ENCODE results near the gene TNRC18.

TNRC18 gene

DNA sequence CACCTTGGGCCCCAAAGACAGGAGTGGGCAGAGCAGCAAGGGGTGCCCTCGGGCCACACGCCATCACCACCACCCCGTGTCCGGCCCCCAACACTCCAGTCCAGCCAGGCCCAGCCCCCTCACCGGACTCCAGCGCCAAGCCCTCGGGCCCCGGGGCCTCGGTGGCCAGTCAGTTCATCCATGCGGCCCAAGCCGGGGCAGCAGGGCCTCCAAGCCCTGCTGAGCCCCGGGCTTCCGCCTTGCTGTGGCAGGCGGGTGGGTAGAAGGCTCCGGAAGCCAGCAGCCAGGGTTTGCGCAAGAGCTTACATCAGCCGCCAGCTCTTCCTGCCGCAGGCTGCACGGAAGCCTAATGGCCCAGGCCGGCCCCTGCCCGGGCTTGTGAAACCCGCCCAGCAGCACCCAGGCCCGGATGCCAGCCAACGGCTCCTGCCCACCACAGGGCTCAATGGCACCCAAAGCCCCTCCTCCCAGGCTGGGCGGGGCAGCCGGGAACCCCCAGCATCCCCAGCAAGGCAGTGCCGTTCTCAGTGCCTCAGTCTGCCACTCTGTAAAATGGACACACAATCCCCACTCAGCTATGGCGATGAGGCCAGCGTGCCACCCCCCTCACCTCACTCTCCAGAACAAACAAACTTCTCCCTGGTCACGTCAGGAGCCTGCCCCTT lies 26.5 kb downstream of the TNRC18 start:
- DNase-seq, result no peak

DNA sequence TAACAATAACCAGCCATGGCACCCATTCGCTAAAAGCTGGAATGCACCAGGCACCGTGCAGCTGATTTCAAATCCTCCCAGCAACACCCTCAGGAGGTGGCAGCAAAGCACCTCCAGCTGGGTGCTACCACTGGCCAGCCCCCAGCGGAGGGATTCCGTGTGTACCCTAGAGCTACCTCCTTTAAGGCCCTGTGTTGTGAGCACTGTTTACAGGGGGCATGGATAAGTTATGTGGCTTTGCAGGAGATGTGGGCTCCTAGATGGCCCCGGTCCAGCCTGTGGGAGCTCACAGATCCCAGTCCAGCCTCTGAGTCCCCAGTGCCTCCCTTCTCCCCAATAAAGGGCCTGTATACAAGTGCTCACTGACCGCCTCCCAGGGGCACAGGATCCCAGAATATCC lies 27.1 kb downstream of the TNRC18 start:
- no peak for DNase-seq

DNA sequence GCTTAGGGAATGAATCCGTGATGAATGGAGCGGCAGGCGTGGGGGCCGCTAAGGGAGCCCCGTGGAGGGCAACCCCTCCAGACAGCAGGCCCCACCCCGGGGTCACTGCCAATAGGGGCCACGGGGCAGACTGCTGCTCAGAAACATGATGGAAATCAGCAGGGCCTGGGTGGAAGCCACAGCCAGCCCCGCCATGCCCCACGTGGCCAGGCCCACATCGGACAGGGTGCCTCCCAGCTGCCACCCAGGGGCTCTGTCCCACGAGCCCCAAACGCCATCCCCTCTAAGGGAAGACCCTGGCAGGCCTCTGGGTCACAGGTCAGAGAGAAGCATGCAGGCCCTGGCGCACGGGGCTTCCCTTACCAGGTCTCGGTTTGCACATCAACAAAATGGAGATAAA lies 28.4 kb downstream of the TNRC18 start:
- no peak for DNase-seq

DNA sequence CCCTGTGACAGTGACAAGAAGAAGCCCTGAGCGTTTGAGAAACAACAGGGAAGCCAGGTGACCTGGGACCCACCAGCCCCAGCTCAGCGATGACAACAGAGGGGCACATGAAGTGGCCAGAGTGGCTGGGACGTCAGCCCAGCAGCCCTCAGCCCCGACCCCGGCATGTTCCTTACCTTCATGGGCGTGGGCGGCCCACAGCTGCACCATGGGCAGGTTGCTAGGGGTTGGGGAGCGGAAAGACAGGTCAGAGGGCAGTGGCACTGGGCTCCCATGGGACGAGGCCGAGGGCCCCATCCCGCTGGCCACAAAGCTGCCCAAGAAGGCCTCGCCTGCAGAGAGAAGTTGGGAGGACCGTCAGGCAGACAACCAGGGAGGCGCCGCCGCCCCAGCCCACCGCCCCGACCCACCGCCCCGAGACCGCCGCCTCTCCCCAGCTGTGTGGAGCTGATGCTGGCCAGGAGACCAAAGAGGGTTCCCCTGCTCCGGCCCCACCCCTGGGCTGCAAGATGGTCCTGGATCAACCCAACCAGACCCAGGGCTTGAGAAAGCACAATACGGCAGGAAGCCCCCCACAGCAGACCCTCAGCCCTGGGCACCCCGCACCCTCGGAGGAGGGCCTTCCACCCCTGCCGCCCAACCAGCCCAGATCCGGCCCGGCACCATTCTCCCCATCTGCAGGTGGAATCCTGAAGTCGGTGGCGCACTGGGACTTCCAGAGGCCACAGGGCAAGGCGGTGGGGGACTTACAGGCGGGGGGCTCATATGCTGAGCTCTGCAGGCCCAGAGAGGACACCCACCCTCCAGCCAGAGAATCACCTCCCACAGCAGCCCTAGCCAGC lies 29.1 kb downstream of the TNRC18 start:
- no peak for DNase-seq

DNA sequence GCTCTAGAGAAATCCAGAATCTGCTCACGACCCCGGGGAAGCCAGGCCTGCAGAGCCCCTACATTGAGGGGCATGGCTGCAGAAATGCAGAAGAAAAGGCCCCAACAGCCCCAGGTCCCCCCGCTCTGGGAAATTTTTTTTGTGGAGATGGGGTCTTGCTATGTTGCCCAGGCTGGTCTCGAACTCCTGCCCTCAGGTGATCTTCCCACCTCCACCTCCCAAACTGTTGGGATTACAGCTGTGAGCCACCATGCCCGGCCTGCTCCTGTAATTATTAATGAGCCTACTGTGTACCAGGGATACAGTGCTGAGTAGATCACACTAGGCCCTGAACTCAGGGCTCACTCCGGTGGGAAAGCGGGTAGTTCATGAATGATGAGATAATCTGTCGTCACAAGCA lies 29.9 kb downstream of the TNRC18 start:
- DNase-seq, result no peak

DNA sequence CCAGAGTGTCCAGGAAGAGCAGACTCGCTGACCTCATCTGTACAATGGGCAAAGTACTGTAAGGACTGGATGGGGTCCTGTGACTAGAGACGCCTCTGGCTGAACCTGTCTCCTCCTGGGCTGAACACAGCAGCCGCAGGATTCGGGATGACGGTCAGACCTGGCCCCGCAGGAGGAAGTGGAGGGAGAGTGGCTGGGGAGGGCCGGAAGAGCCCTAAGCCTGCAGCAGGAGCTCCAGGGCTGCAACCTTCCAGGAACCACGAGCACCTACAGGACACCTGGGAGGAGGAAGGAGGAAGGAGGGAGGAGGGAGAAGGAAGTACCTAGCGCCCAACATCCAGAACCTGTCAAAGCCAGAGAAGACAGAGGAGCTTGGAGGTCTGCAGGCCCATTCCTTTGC lies 30.3 kb downstream of the TNRC18 start:
- no peak for DNase-seq

DNA sequence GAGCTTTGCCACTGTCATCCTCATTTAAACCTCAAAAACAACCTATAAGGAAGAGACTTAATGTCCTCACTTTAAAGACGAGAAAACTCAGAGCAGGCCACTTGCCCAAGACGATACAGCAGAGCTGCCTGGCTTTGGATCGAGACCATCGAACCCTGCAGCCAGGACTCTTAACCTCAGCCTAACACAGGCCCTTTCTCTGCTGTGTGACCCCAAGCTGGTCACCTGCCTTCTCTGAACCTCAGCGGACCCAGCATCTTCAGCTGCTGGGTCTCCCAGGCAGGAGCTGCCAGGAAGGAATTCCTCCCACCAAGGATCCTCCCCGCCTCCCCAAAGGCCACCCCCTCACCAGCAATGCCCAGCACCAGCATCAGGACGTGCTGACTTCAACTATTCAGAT lies 32.7 kb downstream of the TNRC18 start:
- no peak for DNase-seq

DNA sequence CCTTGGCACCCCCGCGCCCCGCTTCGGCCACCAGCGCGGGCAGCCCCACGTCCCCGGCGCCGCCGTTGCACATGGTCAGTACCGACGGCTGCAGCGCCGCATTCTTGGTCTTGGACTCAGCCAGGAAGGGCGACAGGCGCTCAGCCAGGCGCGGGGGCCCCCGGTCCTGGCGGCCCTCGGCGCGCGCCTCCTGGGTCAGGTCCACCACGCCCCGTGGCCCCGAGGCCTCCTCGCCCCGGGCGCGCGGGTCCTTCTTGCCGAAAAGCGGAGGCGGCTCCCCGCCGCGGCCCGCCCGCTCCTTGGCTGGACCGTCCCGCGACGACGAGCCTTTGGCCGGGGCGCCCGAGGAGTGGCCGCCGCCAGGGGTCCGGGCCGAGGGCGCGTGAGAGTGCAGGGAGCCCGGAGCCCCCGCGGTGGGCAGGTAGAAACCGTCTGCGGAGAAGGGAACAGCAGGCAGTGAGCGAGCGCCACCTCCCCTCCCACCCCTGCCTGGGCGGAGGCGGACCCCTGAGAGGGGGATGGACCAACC lies 34.7 kb downstream of the TNRC18 start:
- no peak for DNase-seq

DNA sequence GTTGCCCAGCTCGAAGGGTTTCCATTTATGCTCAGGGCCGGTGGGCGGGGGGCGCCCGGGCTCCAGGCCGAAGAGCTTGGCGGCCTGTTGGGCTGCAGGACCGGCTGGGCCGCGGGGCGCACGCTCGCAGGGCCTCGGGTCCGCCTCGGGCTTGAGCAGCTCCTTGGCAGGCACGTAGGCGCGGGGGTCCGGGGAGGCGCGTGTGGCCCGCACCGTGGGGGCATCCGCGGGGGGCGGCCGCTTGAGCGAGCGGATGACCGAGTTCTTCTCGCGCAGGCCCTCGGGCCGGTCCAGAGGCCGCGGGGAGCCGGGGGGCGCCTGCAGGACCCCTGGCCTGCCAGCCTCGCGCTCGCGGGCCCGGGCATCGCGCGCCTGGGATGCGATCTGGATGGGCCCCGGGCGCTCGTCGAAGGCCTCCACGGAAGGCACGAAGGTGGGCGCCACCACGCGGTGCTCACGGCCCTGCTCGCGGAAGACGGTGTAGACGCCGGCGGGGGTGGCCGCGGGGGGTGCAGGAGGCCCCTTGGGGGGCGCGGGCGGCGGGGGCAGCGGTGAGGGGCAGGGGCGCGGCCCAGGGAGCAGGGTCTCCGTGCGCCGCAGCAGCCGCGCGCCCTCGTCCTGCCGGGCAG lies 35.2 kb downstream of the TNRC18 start:
- no peak for DNase-seq

DNA sequence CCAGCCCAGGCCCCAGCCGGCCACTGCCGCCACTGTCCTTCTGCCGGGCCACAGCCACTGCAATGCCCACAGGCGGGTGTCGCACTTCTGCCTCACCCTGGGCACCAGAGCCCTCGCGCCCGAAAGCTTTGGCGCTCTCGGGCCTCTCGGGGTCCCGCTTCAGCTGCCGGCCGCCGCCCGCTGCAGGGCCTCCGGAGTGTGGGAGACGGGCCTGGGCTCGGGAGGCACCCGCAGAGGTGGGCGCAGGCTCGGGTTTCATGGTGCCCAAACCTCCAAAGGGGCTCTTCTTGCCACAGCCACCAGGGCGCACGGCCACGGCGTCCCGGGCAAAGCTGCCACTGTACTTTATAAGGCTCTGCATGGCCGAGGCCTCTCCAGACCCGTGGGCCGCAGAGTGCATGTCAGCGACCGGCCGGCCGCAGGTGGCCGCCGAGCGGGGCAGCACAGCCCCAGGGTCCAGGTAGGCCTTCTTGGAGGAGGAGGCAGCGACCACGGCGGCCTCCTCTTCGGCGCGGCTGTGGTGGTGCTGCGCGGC lies 35.9 kb downstream of the TNRC18 start:
- DNase-seq, result no peak

DNA sequence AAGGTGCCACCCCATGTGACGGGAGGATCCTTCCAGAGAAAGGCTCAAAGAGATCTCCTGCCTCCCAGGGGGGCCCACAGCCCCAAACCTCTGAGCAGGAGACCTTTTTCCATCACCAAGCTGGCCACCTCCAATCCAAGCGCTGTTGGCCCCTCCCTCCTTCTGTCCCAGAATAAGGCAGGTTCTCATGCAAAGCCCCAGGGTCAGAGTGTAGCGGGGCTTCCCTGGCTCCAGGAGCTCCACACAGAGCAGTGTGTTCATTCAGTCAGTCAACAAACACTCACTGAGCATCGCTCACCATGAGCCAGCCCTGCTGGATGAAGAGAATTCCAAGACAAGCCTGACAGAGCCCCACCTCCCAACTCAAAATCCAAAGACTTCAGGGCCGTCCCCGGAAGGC lies 39.0 kb downstream of the TNRC18 start:
- DNase-seq, result no peak

DNA sequence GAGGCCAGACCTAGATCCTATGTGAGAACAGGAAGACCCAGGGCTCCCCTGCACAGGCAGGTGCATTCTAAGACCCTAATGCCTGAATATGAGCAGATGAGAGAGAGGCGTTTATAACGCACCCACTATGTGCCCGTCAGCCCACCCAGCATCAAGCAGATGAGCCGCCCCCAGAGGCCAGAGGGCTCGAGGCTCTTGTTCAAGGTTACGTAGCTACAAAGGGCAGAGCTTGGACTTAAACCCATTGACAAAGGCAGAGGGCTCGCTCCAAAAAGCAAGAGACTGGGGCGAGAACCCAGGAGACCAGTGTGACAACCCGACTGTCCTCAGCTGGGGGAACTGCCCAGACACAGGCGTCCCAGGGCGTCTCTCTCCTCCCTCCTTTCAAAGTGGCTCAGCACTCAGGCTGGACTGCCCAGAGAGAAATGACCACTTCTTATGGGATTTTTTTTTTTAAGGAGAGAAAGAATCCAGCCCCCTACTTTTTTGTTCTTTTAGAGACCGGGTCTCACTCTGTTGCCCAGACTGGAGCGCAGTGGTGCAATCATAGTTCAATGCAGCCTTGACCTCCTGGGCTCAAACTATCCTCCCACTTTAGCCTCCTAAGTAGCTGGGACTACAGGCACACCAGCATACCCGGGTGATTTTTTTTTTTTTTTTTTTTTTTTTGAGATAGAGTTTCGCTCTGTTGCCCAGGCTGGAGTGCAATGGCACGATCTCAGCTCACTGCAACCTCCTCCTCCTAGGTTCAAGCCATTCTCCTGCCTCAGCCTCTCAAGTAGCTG lies 40.1 kb downstream of the TNRC18 start:
- no peak for DNase-seq

DNA sequence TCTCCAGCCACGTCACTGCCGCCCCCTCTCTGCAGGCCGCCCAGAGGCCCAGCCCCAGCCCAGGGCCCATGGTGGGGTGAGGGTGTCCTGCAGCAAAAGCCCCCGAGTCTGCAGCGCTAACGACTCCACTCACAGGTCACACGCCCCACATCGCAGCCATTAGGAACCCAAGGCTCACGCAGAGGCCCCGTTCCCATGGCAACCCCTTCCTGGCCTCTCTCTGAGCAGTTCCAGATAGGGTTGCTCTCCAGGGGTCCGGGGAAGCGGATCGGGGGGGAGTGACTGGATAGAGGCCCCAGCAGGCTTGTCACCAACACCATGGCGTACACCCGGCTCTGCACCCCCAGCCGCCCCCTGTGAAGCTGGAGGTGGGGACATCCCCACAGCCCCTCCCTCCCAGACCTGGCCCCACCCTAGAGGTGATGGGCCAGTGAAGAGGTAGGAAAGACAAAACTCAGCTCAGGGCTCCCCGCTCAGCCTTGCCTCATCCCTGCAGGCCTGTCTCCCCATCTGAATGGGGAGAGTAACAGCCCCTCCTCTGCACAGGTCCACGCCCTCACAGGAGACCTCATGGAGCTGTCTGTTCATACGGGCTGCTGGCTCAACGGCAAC lies 41.2 kb downstream of the TNRC18 start:
- DNase-seq, result no peak

DNA sequence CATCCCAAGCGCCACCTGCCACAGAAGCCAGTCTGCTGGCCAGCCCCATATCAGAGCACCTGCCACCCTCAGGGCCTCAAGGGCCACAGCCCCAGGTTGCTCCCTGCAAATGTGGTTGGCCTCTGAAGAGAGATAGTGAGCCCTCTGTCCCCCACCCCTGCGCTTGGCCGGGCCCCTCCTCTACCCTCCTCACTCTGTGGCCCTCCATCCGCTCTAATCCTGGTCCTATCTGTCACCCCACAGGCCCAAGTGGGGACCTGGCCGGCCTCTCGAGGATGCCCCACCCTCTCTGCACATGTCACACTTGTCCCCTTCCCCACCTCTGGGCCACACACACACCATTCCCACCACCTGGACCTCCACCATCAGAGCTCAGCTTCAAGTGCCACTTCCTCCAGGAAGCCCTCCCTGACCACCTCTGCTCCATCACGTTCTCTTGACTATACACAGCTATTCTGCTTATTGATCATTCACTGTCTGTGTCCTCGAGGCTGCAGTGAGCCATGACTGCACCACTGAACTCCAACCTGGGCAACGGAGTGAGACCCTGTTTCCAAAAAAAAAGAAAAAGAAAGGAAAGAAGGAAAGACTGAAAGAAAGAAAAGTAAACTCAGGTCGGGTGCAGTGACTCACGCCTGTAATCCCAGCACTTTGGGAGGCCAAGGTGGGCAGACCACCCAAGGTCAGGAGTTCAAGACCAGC lies 42.4 kb downstream of the TNRC18 start:
- no peak for DNase-seq

DNA sequence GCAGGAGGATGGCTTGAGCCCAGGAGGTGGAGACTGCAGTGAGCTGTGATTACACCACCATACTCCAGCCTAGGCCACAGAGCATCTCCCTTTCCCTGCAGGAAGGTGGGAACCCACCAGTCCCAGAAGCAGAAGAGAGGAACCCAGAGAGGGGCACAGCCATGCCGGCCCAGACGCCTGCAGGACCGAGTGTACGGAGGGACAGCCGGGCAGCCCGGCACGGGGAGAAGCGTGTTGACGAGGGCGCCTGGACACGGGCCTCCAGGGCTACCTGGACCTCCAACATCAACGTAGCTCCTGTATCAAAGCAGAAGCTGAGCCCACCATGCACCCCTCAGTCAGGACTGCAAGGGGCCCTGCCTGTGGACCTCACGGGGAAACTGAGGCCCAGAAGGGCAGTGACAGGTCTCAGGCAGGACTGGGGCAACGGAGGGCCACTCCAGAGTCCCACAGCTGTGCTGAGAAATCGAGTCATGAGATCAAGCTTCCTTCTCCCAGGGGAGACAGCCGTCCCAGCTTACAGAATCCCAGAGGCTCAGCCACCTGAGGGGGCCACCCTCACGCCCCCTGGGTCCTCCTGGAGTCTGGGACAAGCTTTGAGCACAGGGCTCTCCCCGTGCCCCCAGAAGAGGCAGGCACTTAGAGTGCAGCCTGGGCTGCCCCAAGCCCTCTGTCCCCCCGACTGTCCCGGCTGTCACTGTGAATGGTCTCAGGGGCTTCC lies 43.1 kb downstream of the TNRC18 start:
- peak; percentile 45 for DNase-seq

DNA sequence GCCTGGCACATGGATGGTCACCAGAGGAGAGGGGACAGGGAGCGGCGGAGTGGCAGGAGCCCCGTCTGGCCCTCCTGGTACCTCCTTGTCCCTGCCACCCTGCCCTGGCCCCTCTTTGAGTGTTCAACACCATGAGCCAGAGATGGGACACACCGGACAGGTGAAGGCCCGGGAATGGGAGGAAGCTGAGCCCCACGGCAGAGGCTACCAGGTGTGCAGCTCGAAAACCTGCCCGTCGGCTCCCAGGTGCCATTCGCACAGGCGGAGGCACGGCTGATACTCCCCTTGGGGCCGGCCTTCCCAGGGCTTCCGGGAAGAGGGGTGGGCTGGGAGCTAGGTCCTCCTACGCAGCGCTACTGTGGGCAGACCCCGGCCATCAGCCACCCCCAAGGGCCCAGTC lies 44.1 kb downstream of the TNRC18 start:
- no peak for DNase-seq

DNA sequence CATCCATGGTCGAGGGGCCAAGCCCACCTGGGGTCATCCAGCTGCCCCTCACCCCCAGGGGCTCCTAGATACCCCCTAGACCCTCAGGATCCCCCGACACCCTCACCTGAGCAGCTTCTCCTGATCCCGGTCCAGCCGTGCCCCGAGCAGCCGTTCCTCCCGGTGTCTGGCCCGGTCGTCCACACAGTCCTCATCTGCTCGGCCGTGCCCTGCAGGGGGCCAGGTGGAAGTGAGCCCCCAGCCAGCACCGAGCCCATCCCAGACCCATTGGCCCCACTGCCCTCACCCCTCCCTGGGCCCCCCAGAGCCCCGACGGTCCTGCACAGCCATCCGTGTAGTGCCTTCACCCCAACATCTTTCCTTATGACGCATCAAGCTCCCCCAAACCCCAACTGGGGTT lies 45.8 kb downstream of the TNRC18 start:
- DNase-seq, result no peak

DNA sequence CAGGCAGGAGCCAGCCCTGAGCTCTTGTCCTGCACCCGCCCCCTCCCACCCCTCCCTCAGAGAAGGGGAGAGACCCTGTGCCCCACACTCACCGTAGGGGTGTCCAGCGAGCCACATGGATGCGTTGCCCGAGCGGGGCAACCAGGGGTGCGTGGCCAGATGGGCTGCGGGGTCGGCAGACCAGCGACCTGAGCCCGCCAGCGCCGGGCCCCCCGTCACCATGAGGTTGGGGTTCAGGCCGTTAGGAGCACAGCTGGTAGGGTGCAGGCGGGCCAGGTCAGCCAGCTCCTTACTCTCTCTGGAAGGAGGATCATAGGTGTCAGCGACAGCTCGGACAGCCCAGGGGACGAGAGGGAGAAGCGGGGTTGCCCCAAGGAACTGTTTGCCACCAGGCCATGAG lies 46.4 kb downstream of the TNRC18 start:
- no peak for DNase-seq

DNA sequence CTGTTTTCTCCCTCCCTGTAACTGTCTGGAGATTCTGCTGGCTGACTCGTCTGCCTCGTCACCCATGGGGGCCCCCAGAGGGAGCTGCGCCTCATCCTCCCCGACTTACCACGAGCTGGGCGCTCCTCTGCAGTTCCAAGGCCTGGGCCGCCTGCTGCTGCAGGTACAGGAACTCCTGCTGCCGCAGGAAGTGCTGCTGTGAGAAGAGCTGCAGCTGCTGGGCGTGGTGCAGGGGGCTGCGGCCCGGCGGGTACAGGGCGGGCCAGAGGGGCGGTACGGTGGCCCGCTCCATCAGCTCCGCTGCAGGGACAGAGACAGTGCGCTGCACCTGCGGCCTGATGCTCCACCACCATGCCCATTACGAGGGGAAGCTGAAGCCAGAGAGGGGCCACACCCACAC lies 47.7 kb downstream of the TNRC18 start:
- no peak for DNase-seq

DNA sequence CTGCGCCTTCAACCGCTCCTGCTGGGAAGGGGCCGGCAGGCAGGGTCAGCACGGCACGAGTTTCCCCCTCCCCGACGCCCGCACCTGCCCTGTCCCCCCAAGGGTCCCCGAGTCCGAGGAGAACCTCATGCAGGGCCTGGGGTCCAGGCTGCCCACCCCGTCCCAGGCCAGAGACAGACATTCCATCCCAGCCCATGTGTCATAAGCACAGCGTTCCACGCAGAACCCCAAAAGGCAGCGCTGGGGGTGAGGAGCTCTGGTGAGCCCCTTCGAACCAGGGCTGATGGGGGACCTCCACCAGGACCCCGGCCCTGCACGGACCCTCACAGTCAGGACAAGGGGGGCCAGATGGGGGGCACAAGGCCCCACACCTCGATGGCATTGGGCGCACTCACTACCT lies 49.2 kb downstream of the TNRC18 start:
- DNase-seq, result no peak

DNA sequence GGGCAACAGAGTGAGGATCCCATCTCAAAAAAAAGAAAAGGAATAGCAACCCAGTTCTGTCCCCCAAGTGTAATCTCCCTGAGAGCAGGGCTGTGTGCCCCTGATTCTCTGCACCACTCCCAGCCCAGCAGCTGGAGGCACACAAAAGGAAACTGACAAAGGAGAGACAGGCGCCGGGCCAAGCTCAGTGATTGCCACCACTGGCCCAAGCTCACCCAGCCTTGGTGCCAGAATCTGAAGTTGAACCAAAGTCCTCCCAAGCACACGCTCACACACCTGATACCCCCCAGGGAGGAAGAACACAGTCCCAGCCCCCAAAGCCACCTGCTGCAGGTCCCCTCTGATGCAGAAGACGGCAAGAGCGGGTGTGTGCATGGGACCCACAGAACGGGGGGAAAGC lies 50.3 kb downstream of the TNRC18 start:
- no peak for DNase-seq
